Measurements from ENCODE around the gene CRLF1.

The CRLF1 gene

GRCh38 chr19:18608805-18609716 is 2.5 kb upstream of the CRLF1 start:
- Histone ChIP-seq H3K9ac (ENCODE audit: low read depth in 1 of 2, low read length in 2 of 2) (no peak overlapping the region), H3K27ac (ENCODE audit: low read depth in 2 of 2, low read length in 2 of 2) (no peak overlapping the region), H3K4me3 (ENCODE audit: low read length in 2 of 2) (no peak overlapping the region), H3K9me3 (ENCODE audit: control insufficient read depth in 2 of 2, low read length in 2 of 2) (no peaks in the 10 kb centered on the region), H3K36me3 (ENCODE audit: control insufficient read depth in 2 of 2, insufficient read depth in 2 of 2, low read length in 2 of 2) (no peaks in the 10 kb centered on the region), H3K27me3 (ENCODE audit: control insufficient read depth in 2 of 2, insufficient read depth in 2 of 2, low read length in 2 of 2) (peaks cover 68 to 70% of the 10 kb centered on the region in 2 donors), H3K4me1 (ENCODE audit: control insufficient read depth in 2 of 2, insufficient read depth in 2 of 2, low read length in 2 of 2) (peaks cover 0 to 17% of the 10 kb centered on the region in 2 donors)

GRCh38 chr19:18608102-18608804 is 1.7 kb upstream of the CRLF1 start:
- H3K9ac ChIP-seq (ENCODE audit: low read depth in 1 of 2, low read length in 2 of 2), result no peak overlapping the region
- no peak overlapping the region for H3K27ac ChIP-seq (ENCODE audit: low read depth in 2 of 2, low read length in 2 of 2)
- no peaks in the 10 kb centered on the region for H3K9me3 ChIP-seq (ENCODE audit: control insufficient read depth in 2 of 2, low read length in 2 of 2)
- no peak overlapping the region for H3K4me3 ChIP-seq (ENCODE audit: low read length in 2 of 2)
- peaks cover 0 to 17% of the 10 kb centered on the region in 2 donors for H3K4me1 ChIP-seq (ENCODE audit: control insufficient read depth in 2 of 2, insufficient read depth in 2 of 2, low read length in 2 of 2)
- H3K27me3 ChIP-seq (ENCODE audit: control insufficient read depth in 2 of 2, insufficient read depth in 2 of 2, low read length in 2 of 2), result peaks cover 66 to 71% of the 10 kb centered on the region in 2 donors
- no peaks in the 10 kb centered on the region for H3K36me3 ChIP-seq (ENCODE audit: control insufficient read depth in 2 of 2, insufficient read depth in 2 of 2, low read length in 2 of 2)

GRCh38 chr19:18607226-18608101 is 865 bp upstream of the CRLF1 start:
- peaks cover 0 to 13% of the 10 kb centered on the region in 2 donors for H3K4me1 ChIP-seq (ENCODE audit: control insufficient read depth in 2 of 2, insufficient read depth in 2 of 2, low read length in 2 of 2)
- H3K9ac ChIP-seq (ENCODE audit: low read depth in 1 of 2, low read length in 2 of 2), result no peak overlapping the region
- H3K27ac ChIP-seq (ENCODE audit: low read depth in 2 of 2, low read length in 2 of 2), result no peak overlapping the region
- peaks cover 69 to 71% of the 10 kb centered on the region in 2 donors for H3K27me3 ChIP-seq (ENCODE audit: control insufficient read depth in 2 of 2, insufficient read depth in 2 of 2, low read length in 2 of 2)
- H3K4me3 ChIP-seq (ENCODE audit: low read length in 2 of 2), result no peak overlapping the region
- no peaks in the 10 kb centered on the region for H3K36me3 ChIP-seq (ENCODE audit: control insufficient read depth in 2 of 2, insufficient read depth in 2 of 2, low read length in 2 of 2)
- H3K9me3 ChIP-seq (ENCODE audit: control insufficient read depth in 2 of 2, low read length in 2 of 2), result no peaks in the 10 kb centered on the region

- Histone ChIP-seq H3K9ac (ENCODE audit: low read depth in 1 of 2, low read length in 2 of 2) (no peak overlapping the region), H3K4me3 (ENCODE audit: low read length in 2 of 2) (no peak overlapping the region), H3K27me3 (ENCODE audit: control insufficient read depth in 2 of 2, insufficient read depth in 2 of 2, low read length in 2 of 2) (peaks cover 57% of the 10 kb centered on the region in 2 donors), H3K36me3 (ENCODE audit: control insufficient read depth in 2 of 2, insufficient read depth in 2 of 2, low read length in 2 of 2) (no peaks in the 10 kb centered on the region), H3K4me1 (ENCODE audit: control insufficient read depth in 2 of 2, insufficient read depth in 2 of 2, low read length in 2 of 2) (peaks cover 0 to 3% of the 10 kb centered on the region in 2 donors), H3K27ac (ENCODE audit: low read depth in 2 of 2, low read length in 2 of 2) (no peak overlapping the region), H3K9me3 (ENCODE audit: control insufficient read depth in 2 of 2, low read length in 2 of 2) (no peaks in the 10 kb centered on the region)
These were observed 886 bp downstream of the CRLF1 start for GRCh38 chr19:18605546-18606280.

- Histone ChIP-seq H3K9me3 (ENCODE audit: control insufficient read depth in 2 of 2, low read length in 2 of 2) (no peaks in the 10 kb centered on the region), H3K27me3 (ENCODE audit: control insufficient read depth in 2 of 2, insufficient read depth in 2 of 2, low read length in 2 of 2) (peaks cover 53% of the 10 kb centered on the region in 2 donors), H3K4me1 (ENCODE audit: control insufficient read depth in 2 of 2, insufficient read depth in 2 of 2, low read length in 2 of 2) (peaks cover 0 to 3% of the 10 kb centered on the region in 2 donors), H3K9ac (ENCODE audit: low read depth in 1 of 2, low read length in 2 of 2) (no peak overlapping the region), H3K4me3 (ENCODE audit: low read length in 2 of 2) (no peak overlapping the region), H3K36me3 (ENCODE audit: control insufficient read depth in 2 of 2, insufficient read depth in 2 of 2, low read length in 2 of 2) (no peaks in the 10 kb centered on the region), H3K27ac (ENCODE audit: low read depth in 2 of 2, low read length in 2 of 2) (no peak overlapping the region)
These were observed 1.4 kb downstream of the CRLF1 start for GRCh38 chr19:18605196-18605545.

GRCh38 chr19:18604820-18605159 is 1.8 kb downstream of the CRLF1 start:
- Histone ChIP-seq H3K9me3 (ENCODE audit: control insufficient read depth in 2 of 2, low read length in 2 of 2) (no peaks in the 10 kb centered on the region), H3K9ac (ENCODE audit: low read depth in 1 of 2, low read length in 2 of 2) (no peak overlapping the region), H3K4me3 (ENCODE audit: low read length in 2 of 2) (no peak overlapping the region), H3K27ac (ENCODE audit: low read depth in 2 of 2, low read length in 2 of 2) (no peak overlapping the region), H3K27me3 (ENCODE audit: control insufficient read depth in 2 of 2, insufficient read depth in 2 of 2, low read length in 2 of 2) (peaks cover 50 to 52% of the 10 kb centered on the region in 2 donors), H3K4me1 (ENCODE audit: control insufficient read depth in 2 of 2, insufficient read depth in 2 of 2, low read length in 2 of 2) (peaks cover 0 to 3% of the 10 kb centered on the region in 2 donors), H3K36me3 (ENCODE audit: control insufficient read depth in 2 of 2, insufficient read depth in 2 of 2, low read length in 2 of 2) (no peaks in the 10 kb centered on the region)

GRCh38 chr19:18603958-18604819 is 2.4 kb downstream of the CRLF1 start:
- Histone ChIP-seq H3K4me1 (ENCODE audit: control insufficient read depth in 2 of 2, insufficient read depth in 2 of 2, low read length in 2 of 2) (peaks cover 0 to 3% of the 10 kb centered on the region in 2 donors), H3K4me3 (ENCODE audit: low read length in 2 of 2) (no peak overlapping the region), H3K27me3 (ENCODE audit: control insufficient read depth in 2 of 2, insufficient read depth in 2 of 2, low read length in 2 of 2) (peaks cover 49% of the 10 kb centered on the region in 2 donors), H3K27ac (ENCODE audit: low read depth in 2 of 2, low read length in 2 of 2) (no peak overlapping the region), H3K9ac (ENCODE audit: low read depth in 1 of 2, low read length in 2 of 2) (no peak overlapping the region), H3K9me3 (ENCODE audit: control insufficient read depth in 2 of 2, low read length in 2 of 2) (no peaks in the 10 kb centered on the region), H3K36me3 (ENCODE audit: control insufficient read depth in 2 of 2, insufficient read depth in 2 of 2, low read length in 2 of 2) (no peaks in the 10 kb centered on the region)

- no peak overlapping the region for H3K4me3 ChIP-seq (ENCODE audit: low read length in 2 of 2)
- H3K27me3 ChIP-seq (ENCODE audit: control insufficient read depth in 2 of 2, insufficient read depth in 2 of 2, low read length in 2 of 2), result peaks cover 44 to 47% of the 10 kb centered on the region in 2 donors
- no peak overlapping the region for H3K27ac ChIP-seq (ENCODE audit: low read depth in 2 of 2, low read length in 2 of 2)
These were observed 3.2 kb downstream of the CRLF1 start for GRCh38 chr19:18603255-18603957.

More at GRCh38 chr19:18603255-18603957, 3.2 kb downstream of the CRLF1 start:
- no peak overlapping the region for H3K9ac ChIP-seq (ENCODE audit: low read depth in 1 of 2, low read length in 2 of 2)
- no peaks in the 10 kb centered on the region for H3K9me3 ChIP-seq (ENCODE audit: control insufficient read depth in 2 of 2, low read length in 2 of 2)
- H3K4me1 ChIP-seq (ENCODE audit: control insufficient read depth in 2 of 2, insufficient read depth in 2 of 2, low read length in 2 of 2), result peaks cover 0 to 3% of the 10 kb centered on the region in 2 donors
- H3K36me3 ChIP-seq (ENCODE audit: control insufficient read depth in 2 of 2, insufficient read depth in 2 of 2, low read length in 2 of 2), result no peaks in the 10 kb centered on the region
